ENCODE results near the gene ELFN2.

GRCh38 chr22:37355174-37355573 lies 72.1 kb downstream of the ELFN2 start:
- no peak for TF ChIP-seq POLR2A (IDR thresholded peaks at IDR 0.05)
- TF ChIP-seq, protein P1, sequence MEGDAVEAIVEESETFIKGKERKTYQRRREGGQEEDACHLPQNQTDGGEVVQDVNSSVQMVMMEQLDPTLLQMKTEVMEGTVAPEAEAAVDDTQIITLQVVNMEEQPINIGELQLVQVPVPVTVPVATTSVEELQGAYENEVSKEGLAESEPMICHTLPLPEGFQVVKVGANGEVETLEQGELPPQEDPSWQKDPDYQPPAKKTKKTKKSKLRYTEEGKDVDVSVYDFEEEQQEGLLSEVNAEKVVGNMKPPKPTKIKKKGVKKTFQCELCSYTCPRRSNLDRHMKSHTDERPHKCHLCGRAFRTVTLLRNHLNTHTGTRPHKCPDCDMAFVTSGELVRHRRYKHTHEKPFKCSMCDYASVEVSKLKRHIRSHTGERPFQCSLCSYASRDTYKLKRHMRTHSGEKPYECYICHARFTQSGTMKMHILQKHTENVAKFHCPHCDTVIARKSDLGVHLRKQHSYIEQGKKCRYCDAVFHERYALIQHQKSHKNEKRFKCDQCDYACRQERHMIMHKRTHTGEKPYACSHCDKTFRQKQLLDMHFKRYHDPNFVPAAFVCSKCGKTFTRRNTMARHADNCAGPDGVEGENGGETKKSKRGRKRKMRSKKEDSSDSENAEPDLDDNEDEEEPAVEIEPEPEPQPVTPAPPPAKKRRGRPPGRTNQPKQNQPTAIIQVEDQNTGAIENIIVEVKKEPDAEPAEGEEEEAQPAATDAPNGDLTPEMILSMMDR (IDR thresholded peaks at IDR 0.05): no peak

All from stomach (tissue), 4 donors.